ENCODE measurements around the gene EMC9. TPM values are rescaled to one million over a fixed set of nuclear protein-coding genes. Genes with fewer than 3 reads are reported as not detected.

EMC9 gene
- total RNA-seq, 4 donors from 2014 or later, result 13.6 to 18.8 (median 16.3) TPM

DNA sequence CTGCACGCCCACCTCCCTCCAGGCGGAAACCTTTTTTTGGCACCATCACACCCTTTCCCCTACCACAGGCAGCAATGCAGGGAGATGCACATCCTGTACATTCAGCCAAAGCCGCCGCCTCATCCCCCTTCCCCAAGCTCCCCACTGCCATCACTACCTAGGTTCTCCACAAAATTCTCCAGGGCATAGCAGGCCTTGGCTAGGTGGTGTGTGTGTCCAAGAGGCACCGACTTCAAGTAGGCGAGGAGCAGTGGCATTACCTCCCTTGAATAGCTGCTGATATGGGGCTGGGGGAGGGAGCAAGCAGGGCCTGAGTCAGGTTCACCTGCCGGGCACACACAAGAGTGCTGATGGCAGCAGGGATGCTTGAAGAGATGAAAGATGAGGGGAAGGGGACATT, 43.6 kb upstream of the EMC9 start:
- intact Hi-C loops (cut with DNase I; ENCODE audit: low total_unique reads), result no loop called here
- Histone ChIP-seq H3K27me3 (no peaks in the 10 kb centered on the region), H3K4me1 (peaks cover 15 to 19% of the 10 kb centered on the region in 2 donors), H3K9me3 (no peaks in the 10 kb centered on the region), H3K36me3 (peaks cover 0 to 71% of the 10 kb centered on the region in 2 donors), H3K27ac (no peak overlapping the region), H3K4me3 (no peak overlapping the region)
- DNase-seq (no peak), ATAC-seq (no peak)
- no peak for TF ChIP-seq POLR2A (IDR thresholded peaks at IDR 0.05)
- TF ChIP-seq, protein P1, sequence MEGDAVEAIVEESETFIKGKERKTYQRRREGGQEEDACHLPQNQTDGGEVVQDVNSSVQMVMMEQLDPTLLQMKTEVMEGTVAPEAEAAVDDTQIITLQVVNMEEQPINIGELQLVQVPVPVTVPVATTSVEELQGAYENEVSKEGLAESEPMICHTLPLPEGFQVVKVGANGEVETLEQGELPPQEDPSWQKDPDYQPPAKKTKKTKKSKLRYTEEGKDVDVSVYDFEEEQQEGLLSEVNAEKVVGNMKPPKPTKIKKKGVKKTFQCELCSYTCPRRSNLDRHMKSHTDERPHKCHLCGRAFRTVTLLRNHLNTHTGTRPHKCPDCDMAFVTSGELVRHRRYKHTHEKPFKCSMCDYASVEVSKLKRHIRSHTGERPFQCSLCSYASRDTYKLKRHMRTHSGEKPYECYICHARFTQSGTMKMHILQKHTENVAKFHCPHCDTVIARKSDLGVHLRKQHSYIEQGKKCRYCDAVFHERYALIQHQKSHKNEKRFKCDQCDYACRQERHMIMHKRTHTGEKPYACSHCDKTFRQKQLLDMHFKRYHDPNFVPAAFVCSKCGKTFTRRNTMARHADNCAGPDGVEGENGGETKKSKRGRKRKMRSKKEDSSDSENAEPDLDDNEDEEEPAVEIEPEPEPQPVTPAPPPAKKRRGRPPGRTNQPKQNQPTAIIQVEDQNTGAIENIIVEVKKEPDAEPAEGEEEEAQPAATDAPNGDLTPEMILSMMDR (IDR thresholded peaks at IDR 0.05 in 4 of 5, conservative IDR thresholded peaks at IDR 0.05 in 1 of 5), result no peak
- in situ Hi-C loops (cut with MboI; ENCODE audit: low sequenced_read_pairs in 4 of 4), result no loop called here

GRCh38 chr14:24184104-24184970, 42.9 kb upstream of the EMC9 start:
- no peak overlapping the region for H3K27ac ChIP-seq
- H3K27me3 ChIP-seq, result no peaks in the 10 kb centered on the region
- H3K36me3 ChIP-seq, result peaks cover 0 to 77% of the 10 kb centered on the region in 2 donors
- H3K4me3 ChIP-seq, result no peak overlapping the region
- no peak for ATAC-seq
- peaks cover 22 to 26% of the 10 kb centered on the region in 2 donors for H3K4me1 ChIP-seq
- TF ChIP-seq, protein P1 (IDR thresholded peaks at IDR 0.05 in 4 of 5, conservative IDR thresholded peaks at IDR 0.05 in 1 of 5), result no peak
- TF ChIP-seq POLR2A (IDR thresholded peaks at IDR 0.05), result no peak
- intact Hi-C loops (cut with DNase I; ENCODE audit: low total_unique reads), result no loop called here
- H3K9me3 ChIP-seq, result no peaks in the 10 kb centered on the region
- DNase-seq, result no peak
- in situ Hi-C loops (cut with MboI; ENCODE audit: low sequenced_read_pairs in 4 of 4), result no loop called here

DNA sequence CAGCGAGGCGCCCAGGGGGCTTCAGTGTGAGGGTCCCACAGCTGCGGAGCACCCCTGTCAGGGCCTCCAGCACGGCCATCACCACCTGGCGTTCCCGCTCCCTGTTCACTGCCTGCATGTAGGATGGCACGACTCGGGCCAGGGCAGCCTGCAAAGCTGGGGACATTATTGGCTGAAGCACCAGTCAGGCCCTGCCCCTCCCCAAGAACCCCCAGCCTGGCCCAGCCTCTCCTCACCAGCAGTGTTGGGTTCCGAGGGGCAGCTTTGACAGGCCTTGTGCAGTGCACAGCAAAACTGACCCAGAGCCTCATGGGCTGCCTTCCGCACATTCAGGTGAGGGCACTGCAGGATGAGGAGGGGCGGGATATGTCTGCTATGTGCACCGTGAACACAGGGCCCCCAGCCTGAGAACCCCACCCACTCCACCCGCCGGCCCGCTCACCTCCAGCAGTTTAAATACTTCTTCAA, 41.7 kb upstream of the EMC9 start:
- H3K4me1 ChIP-seq, result peaks cover 20 to 24% of the 10 kb centered on the region in 2 donors
- H3K9me3 ChIP-seq, result no peaks in the 10 kb centered on the region
- H3K27me3 ChIP-seq, result no peaks in the 10 kb centered on the region
- no peak for TF ChIP-seq POLR2A (IDR thresholded peaks at IDR 0.05)
- TF ChIP-seq, protein P1 (IDR thresholded peaks at IDR 0.05 in 4 of 5, conservative IDR thresholded peaks at IDR 0.05 in 1 of 5), result no peak
- in situ Hi-C loops (cut with MboI; ENCODE audit: low sequenced_read_pairs in 4 of 4), result no loop called here
- peaks cover 0 to 83% of the 10 kb centered on the region in 2 donors for H3K36me3 ChIP-seq
- no peak overlapping the region for H3K27ac ChIP-seq
- H3K4me3 ChIP-seq, result no peak overlapping the region
- intact Hi-C loops (cut with DNase I; ENCODE audit: low total_unique reads), result no loop called here
- ATAC-seq (no peak), DNase-seq (no peak)

DNA sequence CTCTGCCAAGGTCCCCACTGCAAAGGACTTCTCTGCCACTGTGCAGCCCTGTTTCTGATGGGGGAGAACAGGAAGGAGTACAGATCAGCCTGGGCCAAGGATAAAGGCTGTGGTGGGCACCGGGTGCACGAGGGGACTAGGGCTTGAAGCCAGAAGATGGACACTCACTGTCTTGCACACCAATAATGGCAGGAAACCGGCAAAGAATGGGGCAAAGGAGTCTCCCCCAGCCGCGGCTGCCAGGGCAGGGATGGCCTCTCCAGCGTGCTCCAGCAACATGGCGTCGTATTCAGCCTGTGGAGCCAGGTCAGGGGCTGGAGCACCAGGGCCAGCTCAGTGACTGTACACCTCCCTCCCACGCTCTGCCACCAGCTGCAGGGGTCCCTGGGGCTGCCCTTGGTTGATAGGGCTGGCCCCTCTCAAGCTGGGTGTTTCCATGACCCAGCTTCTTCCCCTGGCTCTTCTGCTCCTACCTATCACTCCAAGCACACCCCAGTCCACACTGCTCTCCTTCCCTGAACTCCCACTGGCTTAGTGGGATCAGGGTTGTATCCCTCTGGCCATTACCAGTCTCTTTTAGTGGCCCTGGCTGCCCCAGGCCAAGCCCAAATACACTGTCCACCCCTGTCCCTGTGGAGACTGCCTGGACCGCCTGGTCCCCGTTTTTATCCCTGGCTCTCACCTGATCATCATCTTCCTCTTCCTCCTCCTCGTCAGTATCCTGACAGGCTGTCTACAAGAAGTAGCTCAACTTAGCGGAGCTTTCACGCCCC, 40.9 kb upstream of the EMC9 start:
- Histone ChIP-seq H3K27me3 (no peaks in the 10 kb centered on the region), H3K9me3 (no peaks in the 10 kb centered on the region), H3K27ac (no peak overlapping the region), H3K4me1 (peaks cover 13 to 17% of the 10 kb centered on the region in 2 donors), H3K4me3 (no peak overlapping the region), H3K36me3 (peaks cover 0 to 86% of the 10 kb centered on the region in 2 donors)
- TF ChIP-seq POLR2A (IDR thresholded peaks at IDR 0.05), result no peak
- no peak for DNase-seq
- in situ Hi-C loops (cut with MboI; ENCODE audit: low sequenced_read_pairs in 4 of 4), result no loop called here
- no peak for ATAC-seq
- intact Hi-C loops (cut with DNase I; ENCODE audit: low total_unique reads), result no loop called here
